GM23248 (cell line): ENCODE data around the gene PRSS2. TPM values are rescaled to one million over a fixed set of nuclear protein-coding genes. Genes with fewer than 3 reads are reported as not detected.
"Not testable (repeated sequence)": the region's sequence is repeated elsewhere in the genome, so short reads cannot be mapped to it uniquely, and the experiment has no call there.

Experiments
- DNase-seq: peaks from one replicate; pipeline ENCODE4 v3.0.0-alpha.2; 2015
- H2AFZ ChIP-seq: fragments of 200-600 bp; sonication (generic); 2 replicates; pipeline ENCODE4 v1.6.1; 2016; ENCODE audit warnings: antibody characterized with exemption
- H3F3A ChIP-seq: fragments of 200-600 bp; sonication (generic); 2 replicates; pipeline ENCODE4 v1.6.1; 2016; ENCODE audit warnings: mild to moderate bottlenecking, antibody characterized with exemption, mixed run types; ENCODE audit not compliant: insufficient read depth
- H3K27ac ChIP-seq: fragments of 200-600 bp; sonication (generic); 2 replicates; pipeline ENCODE4 v1.5.1; 2016; ENCODE audit warnings: mild to moderate bottlenecking
- H3K27me3 ChIP-seq: fragments of 200-600 bp; sonication (generic); replicated peaks from 2 replicates; pipeline ENCODE4 v1.6.1; 2016; ENCODE audit warnings: mild to moderate bottlenecking; ENCODE audit not compliant: insufficient read depth
- H3K36me3 ChIP-seq: fragments of 200-600 bp; sonication (generic); 2 replicates; pipeline ENCODE4 v1.6.1; 2016; ENCODE audit warnings: low read depth, mild to moderate bottlenecking
- H3K4me1 ChIP-seq: fragments of 200-600 bp; sonication (generic); 2 replicates; pipeline ENCODE4 v1.6.1; 2016; ENCODE audit warnings: mild to moderate bottlenecking; ENCODE audit not compliant: insufficient read depth
- H3K4me2 ChIP-seq: fragments of 200-600 bp; sonication (generic); one replicate; pipeline ENCODE4 v1.6.1; 2016; ENCODE audit warnings: mild to moderate bottlenecking; ENCODE audit not compliant: unreplicated experiment
- H3K4me3 ChIP-seq: fragments of 200-600 bp; sonication (generic); 2 replicates; pipeline ENCODE4 v1.5.1; 2016; ENCODE audit warnings: mild to moderate bottlenecking
- H3K79me2 ChIP-seq: fragments of 200-600 bp; sonication (generic); 2 replicates; pipeline ENCODE4 v1.6.1; 2016; ENCODE audit warnings: mild to moderate bottlenecking; ENCODE audit not compliant: insufficient read depth
- H3K9ac ChIP-seq: fragments of 200-600 bp; sonication (generic); 2 replicates; pipeline ENCODE4 v1.6.1; 2016; ENCODE audit warnings: mild to moderate bottlenecking
- H3K9me2 ChIP-seq: fragments of 200-600 bp; sonication (generic); 2 replicates; pipeline ENCODE4 v1.6.1; 2016; ENCODE audit warnings: mixed run types, mild to moderate bottlenecking, moderate library complexity; ENCODE audit not compliant: insufficient read depth
- H3K9me3 ChIP-seq: fragments of 200-600 bp; sonication (generic); one replicate; pipeline ENCODE4 v1.6.1; 2017; ENCODE audit warnings: low read depth
- H4K20me1 ChIP-seq: fragments of 200-600 bp; sonication (generic); 2 replicates; pipeline ENCODE4 v1.6.0; 2016; ENCODE audit not compliant: insufficient read depth
- EZH2 ChIP-seq: fragments of 200-600 bp; sonication (generic); IDR thresholded peaks from 2 replicates; pipeline ENCODE4 v1.6.1; 2018; ENCODE audit warnings: antibody characterized with exemption, mild to moderate bottlenecking; ENCODE audit not compliant: insufficient read depth, poor library complexity, severe bottlenecking
- EZH2phosphoT487 ChIP-seq: fragments of 200-600 bp; sonication (generic); IDR thresholded peaks from 2 replicates; pipeline ENCODE4 v1.6.1; 2018; ENCODE audit warnings: antibody characterized with exemption, moderate library complexity, mild to moderate bottlenecking, low read depth; ENCODE audit not compliant: insufficient read depth
- WGBS, 2 experiments: methylation state at CpG; one replicate each; pipeline ENCODE4 v1.1.6; 2015 to 2017; ENCODE audit warnings: low lambda C conversion rate in 2 of 2, low coverage in 1 of 2; ENCODE audit errors: missing lambda C conversion rate in 2 of 2; 5-methylcytosine and 5-hydroxymethylcytosine counted together
- in situ Hi-C: fragments of 300-500 bp; cut with MboI; formaldehyde crosslinking; loops from 2 replicates; pipeline ENCODE4 v1.15.0; 2020
- polyA plus RNA-seq: library from polyadenylated mRNA; unstranded; fragments of >200 nt; fragmentation: Nextera tagmentation; extraction: Ambion mirVana; gene quantifications from 2 replicates; pipeline ENCODE4 v1.2.1, GENCODE V29; 2016
- total RNA-seq: library from RNA; depleted of rRNA; stranded (reverse); fragments of >200 nt; shearing (Covaris generic); gene quantifications from 2 replicates; pipeline ENCODE4 v1.2.3, GENCODE V29; 2014

PRSS2 gene
- total and polyA plus RNA-seq, 2 experiments from 2014 or later, result not detected

DNA sequence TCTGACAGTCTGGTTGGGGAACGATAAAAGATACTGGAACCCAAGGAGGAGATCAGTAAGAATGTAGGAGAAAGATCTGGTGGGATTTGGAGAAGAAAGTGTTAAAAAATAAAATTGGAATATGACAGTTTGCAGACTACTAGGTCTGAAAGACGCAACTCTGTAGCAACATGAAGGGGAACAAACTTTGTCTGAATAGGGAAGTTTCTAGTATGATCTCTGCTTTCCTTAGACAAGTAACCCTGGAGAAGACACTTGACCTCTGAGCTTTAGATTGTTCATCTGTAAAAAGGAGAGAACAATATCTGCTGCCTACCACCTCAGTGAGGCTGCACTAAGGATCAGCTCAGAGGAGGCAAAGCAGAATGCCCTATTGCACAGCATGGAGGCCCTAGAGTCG is 24.5 kb upstream of the PRSS2 start:
- no peaks in the 10 kb centered on the region for H3K9me3 ChIP-seq
- H3K27me3 ChIP-seq, result no peaks in the 10 kb centered on the region; the same call in 1 of the 2 replicates
- no peaks in the 10 kb centered on the region for H3F3A ChIP-seq
- in situ Hi-C loops, result no loop called here
- no peaks in the 10 kb centered on the region for H3K36me3 ChIP-seq
- no peak overlapping the region for H3K4me3 ChIP-seq
- H3K9ac ChIP-seq, result no peak overlapping the region
- TF ChIP-seq EZH2 (no peak), EZH2phosphoT487 (no peak)
- no peaks in the 10 kb centered on the region for H3K9me2 ChIP-seq
- H2AFZ ChIP-seq, result no peak overlapping the region
- H4K20me1 ChIP-seq, result no peaks in the 10 kb centered on the region
- DNase-seq, result no peak
- no peaks in the 10 kb centered on the region for H3K79me2 ChIP-seq
- H3K4me2 ChIP-seq, result no peak overlapping the region
- no peaks in the 10 kb centered on the region for H3K4me1 ChIP-seq
- no peak overlapping the region for H3K27ac ChIP-seq
- 51% methylated on average over 3 of the region's 3 CpGs for WGBS, 2 experiments

DNA sequence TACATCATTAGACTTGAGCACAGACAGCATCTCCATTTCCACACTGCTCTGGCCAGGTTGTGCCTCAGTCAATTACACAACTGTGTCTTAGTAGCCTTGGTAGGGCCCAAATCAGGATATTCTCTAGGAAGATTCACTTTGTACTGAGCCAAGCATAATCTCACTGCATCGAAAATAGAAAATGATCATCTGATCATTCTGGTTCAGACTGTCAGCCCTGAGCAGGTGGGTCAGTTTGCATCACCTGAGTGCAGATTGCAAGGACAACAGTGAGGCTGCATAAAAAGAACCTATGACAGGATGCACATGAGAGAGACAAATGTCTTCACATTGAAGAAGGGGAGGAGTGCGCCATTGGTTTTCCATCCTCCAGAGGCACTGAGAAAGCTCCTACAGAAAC is 22.4 kb upstream of the PRSS2 start:
- H3F3A ChIP-seq, H2AFZ ChIP-seq, in situ Hi-C loops, H3K4me1 ChIP-seq, H4K20me1 ChIP-seq, H3K27me3 ChIP-seq, H3K9me2 ChIP-seq, DNase-seq, H3K9ac ChIP-seq, H3K27ac ChIP-seq, H3K36me3 ChIP-seq, H3K79me2 ChIP-seq, H3K9me3 ChIP-seq, H3K4me2 ChIP-seq, H3K4me3 ChIP-seq: not testable (repeated sequence)
- 51 to 55% methylated on average over 2 of the region's 2 CpGs for WGBS, 2 experiments

DNA sequence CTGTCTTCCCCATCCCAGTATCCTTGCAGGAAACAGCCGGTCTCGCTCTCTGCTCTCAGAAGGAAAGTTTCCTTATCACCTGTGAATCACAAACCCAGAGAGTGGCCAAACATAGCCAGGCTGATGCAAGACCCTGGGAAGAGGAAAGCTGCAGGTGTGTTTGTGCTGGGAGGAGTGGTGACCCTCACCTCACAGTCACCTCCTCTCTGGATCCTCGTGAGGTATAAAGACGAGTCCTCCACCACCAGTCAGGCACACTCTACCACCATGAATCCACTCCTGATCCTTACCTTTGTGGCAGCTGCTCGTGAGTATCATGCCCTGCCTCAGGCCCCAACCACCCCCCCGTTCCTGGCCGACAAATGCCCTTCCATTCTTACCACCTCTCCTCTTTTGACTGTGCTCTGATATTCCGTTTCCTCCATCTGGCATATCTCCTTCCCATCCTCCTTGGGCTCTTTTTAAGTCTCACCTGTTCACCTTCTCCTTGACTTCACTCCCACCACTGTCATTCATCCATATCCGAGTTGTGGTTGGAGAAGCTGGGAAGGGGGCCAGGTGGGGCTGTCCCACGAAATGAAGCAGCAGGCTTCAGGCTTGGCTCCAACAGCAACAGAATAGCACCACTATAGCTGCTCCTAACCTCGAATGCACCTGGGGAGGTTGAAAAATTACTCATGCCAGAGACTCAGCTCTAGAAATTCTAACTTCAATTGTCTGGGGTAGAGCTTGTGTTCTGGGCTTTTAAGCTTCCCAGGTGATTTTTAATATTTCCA is 21.4 kb upstream of the PRSS2 start, which contains the start of gene PRSS1:
Gene PRSS1, plus strand, starts transcription at position 255 of the 776 bp plus-strand sequence. Its CDS starts 13 bp downstream, at position 268.
- DNase-seq, result no peak
- Histone ChIP-seq H3K9me3 (no peaks in the 10 kb centered on the region), H3K9ac (no peak within 1 kb of the TSS), H3F3A (no peaks in the 10 kb centered on the region), H2AFZ (no peak within 1 kb of the TSS), H3K4me2 (no peak within 1 kb of the TSS), H3K4me1 (no peaks in the 10 kb centered on the region), H3K4me3 (no peak within 1 kb of the TSS), H3K27me3 (no peaks in the 10 kb centered on the region), H4K20me1 (no peaks in the 10 kb centered on the region), H3K27ac (no peak within 1 kb of the TSS), H3K36me3 (no peaks in the 10 kb centered on the region), H3K9me2 (no peaks in the 10 kb centered on the region), H3K79me2 (no peaks in the 10 kb centered on the region)
- 37 to 43% methylated on average over 11 of the region's 11 CpGs for WGBS, 2 experiments
- TF ChIP-seq EZH2phosphoT487 (no peak), EZH2 (no peak)
- in situ Hi-C loops, result no loop called here

DNA sequence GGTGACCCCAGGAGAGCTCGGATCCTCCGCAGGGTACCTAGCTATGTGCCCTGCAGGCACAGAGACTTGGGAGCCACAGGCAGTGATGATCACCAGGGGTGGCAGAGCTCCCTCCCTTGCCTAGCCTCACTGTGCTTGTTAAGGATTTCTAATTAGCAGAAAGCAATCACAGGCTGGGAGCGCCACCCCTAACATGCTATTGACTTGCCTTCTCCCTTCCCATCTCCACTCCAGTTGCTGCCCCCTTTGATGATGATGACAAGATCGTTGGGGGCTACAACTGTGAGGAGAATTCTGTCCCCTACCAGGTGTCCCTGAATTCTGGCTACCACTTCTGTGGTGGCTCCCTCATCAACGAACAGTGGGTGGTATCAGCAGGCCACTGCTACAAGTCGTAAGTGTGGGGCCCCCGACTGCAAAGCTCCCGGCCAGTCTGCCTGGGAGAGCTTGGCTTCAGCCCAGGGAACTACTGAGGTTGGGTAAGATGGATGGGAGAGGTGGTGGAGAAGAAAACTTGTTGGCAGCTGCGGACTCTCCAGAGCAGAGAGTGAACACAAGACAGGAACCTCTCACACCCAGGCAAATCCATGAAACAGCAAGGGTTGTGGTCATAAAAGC is 20.3 kb upstream of the PRSS2 start:
- 36 to 40% methylated on average over 9 of the region's 9 CpGs for WGBS, 2 experiments
- no peaks in the 10 kb centered on the region for H3K36me3 ChIP-seq
- no peak overlapping the region for H3K4me2 ChIP-seq
- no peak for DNase-seq
- no peaks in the 10 kb centered on the region for H4K20me1 ChIP-seq
- H3K27ac ChIP-seq, result no peak overlapping the region
- H3K4me1 ChIP-seq, result no peaks in the 10 kb centered on the region
- TF ChIP-seq EZH2, result no peak
- no peak for TF ChIP-seq EZH2phosphoT487
- H3K4me3 ChIP-seq, result no peak overlapping the region
- no peaks in the 10 kb centered on the region for H3K27me3 ChIP-seq
- H3K9ac ChIP-seq, result no peak overlapping the region
- H3F3A ChIP-seq, result no peaks in the 10 kb centered on the region
- no peak overlapping the region for H2AFZ ChIP-seq
- H3K9me2 ChIP-seq, result no peaks in the 10 kb centered on the region
- in situ Hi-C loops, result no loop called here
- no peaks in the 10 kb centered on the region for H3K9me3 ChIP-seq
- no peaks in the 10 kb centered on the region for H3K79me2 ChIP-seq

DNA sequence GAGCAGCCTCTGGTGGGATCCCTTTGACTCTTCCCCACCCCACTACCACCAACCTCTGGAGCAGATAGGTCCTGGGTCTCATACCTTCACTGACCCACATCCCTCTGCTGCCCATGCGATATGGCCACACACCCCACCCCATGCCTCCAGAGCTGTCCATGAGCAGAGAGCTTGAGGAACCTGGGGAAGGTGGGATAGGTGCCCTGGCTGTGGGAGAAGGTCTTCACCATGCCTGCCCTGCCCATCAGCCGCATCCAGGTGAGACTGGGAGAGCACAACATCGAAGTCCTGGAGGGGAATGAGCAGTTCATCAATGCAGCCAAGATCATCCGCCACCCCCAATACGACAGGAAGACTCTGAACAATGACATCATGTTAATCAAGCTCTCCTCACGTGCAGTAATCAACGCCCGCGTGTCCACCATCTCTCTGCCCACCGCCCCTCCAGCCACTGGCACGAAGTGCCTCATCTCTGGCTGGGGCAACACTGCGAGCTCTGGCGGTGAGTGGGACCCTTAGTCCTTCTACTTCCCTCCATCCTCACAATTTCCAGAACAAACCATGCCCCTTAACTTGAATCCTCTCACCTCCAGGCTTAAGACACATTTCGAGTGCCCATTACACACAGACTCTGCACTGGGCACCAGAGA is 19.1 kb upstream of the PRSS2 start:
- in situ Hi-C loops, H2AFZ ChIP-seq, DNase-seq, H3K9me3 ChIP-seq, H3K27ac ChIP-seq, H3K4me2 ChIP-seq, H3K4me3 ChIP-seq, H3K4me1 ChIP-seq, H3K36me3 ChIP-seq, H3K9ac ChIP-seq, H3F3A ChIP-seq, H3K79me2 ChIP-seq, H4K20me1 ChIP-seq, H3K27me3 ChIP-seq, H3K9me2 ChIP-seq: not testable (repeated sequence)
- 50 to 52% methylated on average over 14 of the region's 14 CpGs for WGBS, 2 experiments
